ENCODE data around the gene USP22. TPM values are rescaled to one million over a fixed set of nuclear protein-coding genes. Genes with fewer than 3 reads are reported as not detected.

The USP22 gene
- total RNA-seq, 1 experiment from 2014 or later: 210 TPM

GRCh38 chr17:21017861-21018260, 24.9 kb downstream of the USP22 start:
- peaks cover 84 to 85% of the 10 kb centered on the region in 2 experiments for H3K36me3 ChIP-seq (ENCODE audit: control insufficient read depth in 1 of 2, insufficient read depth in 2 of 2, low read length in 2 of 2)
- peaks cover 99% of the 10 kb centered on the region for H3K79me2 ChIP-seq (ENCODE audit: insufficient read depth, low read length)
- DNase-seq (ENCODE audit: low read depth, low spot score): no peak
- H3K4me1 ChIP-seq (ENCODE audit: control insufficient read depth in 1 of 2, insufficient read depth in 2 of 2, low read length in 2 of 2): no peaks in the 10 kb centered on the region
- peaks cover 38% of the 10 kb centered on the region for H4K20me1 ChIP-seq (ENCODE audit: insufficient read depth)
- ChIA-PET RAD21 (ENCODE audit: low non-redundant PET in 1 of 2, low total read pairs in 2 of 2, uncharacterized antibody in 2 of 2, unreplicated experiment in 2 of 2) (no interaction called here), POLR2A (no interaction called here), CTCF (no interaction called here)
- no TSS peak for BruUV-seq (replicated peaks)
- no peak overlapping the region for H3K27ac ChIP-seq (ENCODE audit: low read depth, low read length)
- no peak for ATAC-seq
- H3K9me2 ChIP-seq (ENCODE audit: insufficient read depth): no peaks in the 10 kb centered on the region
- no peak overlapping the region for H3K4me2 ChIP-seq (ENCODE audit: low read length)
- no peak for TF ChIP-seq SIN3A (IDR thresholded peaks at IDR 0.05; ENCODE audit: low read depth)
- TF ChIP-seq JUND (IDR thresholded peaks at IDR 0.05): no peak
- no peak for TF ChIP-seq EZH2phosphoT487 (IDR thresholded peaks at IDR 0.05; ENCODE audit: borderline replicate concordance)
- TF ChIP-seq CTCF (IDR thresholded peaks at IDR 0.05 in 2 of 3, conservative IDR thresholded peaks at IDR 0.05 in 1 of 3; ENCODE audit: borderline replicate concordance in 1 of 3, insufficient read depth in 1 of 3, low read depth in 2 of 3, low read length in 2 of 3): no peak
- no peak for TF ChIP-seq YY1 (IDR thresholded peaks at IDR 0.05; ENCODE audit: extremely low read depth, insufficient replicate concordance, low read depth, low read length)
- TF ChIP-seq ZNF274 (IDR thresholded peaks at IDR 0.05; ENCODE audit: low read depth, low read length): no peak
- no peak for TF ChIP-seq EGR1 (IDR thresholded peaks at IDR 0.05; ENCODE audit: low read depth)
- TF ChIP-seq EZH2 (IDR thresholded peaks at IDR 0.05): no peak
- no peak for TF ChIP-seq TCF7L2 (IDR thresholded peaks at IDR 0.05; ENCODE audit: borderline replicate concordance, extremely low read depth, insufficient read depth, insufficient read length)
- TF ChIP-seq ZBTB33 (IDR thresholded peaks at IDR 0.05; ENCODE audit: extremely low read depth, insufficient replicate concordance, low read length): no peak
- no peak for TF ChIP-seq FOSL1 (IDR thresholded peaks at IDR 0.05; ENCODE audit: low read depth)
- TF ChIP-seq ATF3 (IDR thresholded peaks at IDR 0.05): no peak
- no peak for TF ChIP-seq ZFX (IDR thresholded peaks at IDR 0.05)
- no peak for TF ChIP-seq SP1 (IDR thresholded peaks at IDR 0.05; ENCODE audit: low read depth)
- no peak for TF ChIP-seq CBX3 (IDR thresholded peaks at IDR 0.05; ENCODE audit: low read depth)
- no peak for TF ChIP-seq REST (IDR thresholded peaks at IDR 0.05; ENCODE audit: low read depth)
- TF ChIP-seq CEBPB (IDR thresholded peaks at IDR 0.05; ENCODE audit: low read depth): no peak
- no peak for TF ChIP-seq SRF (IDR thresholded peaks at IDR 0.05; ENCODE audit: low read depth)
- no peak for TF ChIP-seq RAD21 (IDR thresholded peaks at IDR 0.05; ENCODE audit: low read depth)
- H3K27me3 ChIP-seq (ENCODE audit: insufficient read depth, low read length): no peaks in the 10 kb centered on the region
- no peaks in the 10 kb centered on the region for H3K9me3 ChIP-seq (ENCODE audit: control insufficient read depth in 1 of 2, insufficient read depth in 1 of 2, low read depth in 1 of 2, low read length in 2 of 2)
- intact Hi-C loops (cut with micrococcal nuclease): no loop called here
- no peak overlapping the region for H3K4me3 ChIP-seq (replicated peaks in 1 of 2; ENCODE audit: low read depth in 1 of 2, low read length in 2 of 2)
- H2AFZ ChIP-seq (ENCODE audit: low read depth, low read length, poor library complexity, severe bottlenecking): no peak overlapping the region
- no peak overlapping the region for H3K9ac ChIP-seq (ENCODE audit: low read length)
